Measurements from ENCODE around the gene MRPS18C. TPM values are rescaled to one million over a fixed set of nuclear protein-coding genes. Genes with fewer than 3 reads are reported as not detected.

MRPS18C gene
- total and polyA plus RNA-seq, 2 donors (not counting 3 experiments of a cell fraction or from before 2014, with no cell fraction given), result 22.2 to 64.8 TPM

DNA sequence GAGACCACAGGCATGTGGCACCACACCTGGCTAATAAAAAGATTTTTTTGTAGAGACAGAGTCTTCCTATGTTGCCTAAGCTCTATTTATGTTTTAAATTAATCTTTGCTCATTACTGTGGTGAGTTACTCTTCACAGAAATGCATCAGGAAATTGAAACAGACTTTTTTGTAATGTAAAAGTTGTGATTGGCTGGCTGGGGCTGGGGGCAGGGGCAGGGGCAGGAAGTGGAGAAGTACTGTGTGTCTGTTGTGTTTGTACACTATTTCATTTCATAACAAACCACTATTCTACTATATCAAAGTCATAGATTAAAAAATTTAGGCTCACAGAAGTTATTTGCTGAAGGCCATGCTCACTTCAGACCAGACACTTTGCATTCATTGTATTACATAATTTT lies 48.1 kb downstream of the MRPS18C start:
- DNase-seq (ENCODE audit: low read depth, low spot score) (no peak), FAIRE-seq (no peak)
- Histone ChIP-seq H2AFZ (ENCODE audit: low read depth, low read length) (no peak overlapping the region), H3K9me1 (replicated peaks; ENCODE audit: control insufficient read depth, extremely low read depth, insufficient read depth, low read length) (no peaks in the 10 kb centered on the region), H3K4me2 (ENCODE audit: insufficient read depth, low read length) (no peak overlapping the region), H3K79me2 (ENCODE audit: control insufficient read depth, insufficient read depth, low read length) (no peaks in the 10 kb centered on the region), H3K4me3 (replicated peaks in 1 of 3; ENCODE audit: insufficient read depth in 1 of 3, low read depth in 1 of 3, low read length in 3 of 3) (no peak overlapping the region), H3K9ac (replicated peaks; ENCODE audit: extremely low read depth, insufficient read depth, low read length) (no peak overlapping the region), H3K27me3 (ENCODE audit: control insufficient read depth in 2 of 2, insufficient read depth in 2 of 2, low read length in 2 of 2) (peaks cover 0 to 2% of the 10 kb centered on the region in 2 experiments), H4K20me1 (replicated peaks; ENCODE audit: control insufficient read depth, extremely low read depth, insufficient read depth, low read length) (no peaks in the 10 kb centered on the region), H3K27ac (ENCODE audit: insufficient read depth, low read depth, low read length) (no peak overlapping the region), H3K4me1 (ENCODE audit: control insufficient read depth, extremely low read depth, insufficient read depth, low read length) (no peaks in the 10 kb centered on the region), H3K36me3 (ENCODE audit: control insufficient read depth in 2 of 2, extremely low read depth in 1 of 2, insufficient read depth in 2 of 2, low read length in 2 of 2) (no peaks in the 10 kb centered on the region), H3K9me3 (replicated peaks; ENCODE audit: control insufficient read depth, insufficient read depth, low read length) (no peaks in the 10 kb centered on the region)
- BruUV-seq (replicated peaks), result no TSS peak
- ChIA-PET POLR2A (no interaction called here), CTCF (no interaction called here)
- no peak for TF ChIP-seq MYC (IDR thresholded peaks at IDR 0.05; ENCODE audit: low read depth, low read length)
- TF ChIP-seq, protein P1, sequence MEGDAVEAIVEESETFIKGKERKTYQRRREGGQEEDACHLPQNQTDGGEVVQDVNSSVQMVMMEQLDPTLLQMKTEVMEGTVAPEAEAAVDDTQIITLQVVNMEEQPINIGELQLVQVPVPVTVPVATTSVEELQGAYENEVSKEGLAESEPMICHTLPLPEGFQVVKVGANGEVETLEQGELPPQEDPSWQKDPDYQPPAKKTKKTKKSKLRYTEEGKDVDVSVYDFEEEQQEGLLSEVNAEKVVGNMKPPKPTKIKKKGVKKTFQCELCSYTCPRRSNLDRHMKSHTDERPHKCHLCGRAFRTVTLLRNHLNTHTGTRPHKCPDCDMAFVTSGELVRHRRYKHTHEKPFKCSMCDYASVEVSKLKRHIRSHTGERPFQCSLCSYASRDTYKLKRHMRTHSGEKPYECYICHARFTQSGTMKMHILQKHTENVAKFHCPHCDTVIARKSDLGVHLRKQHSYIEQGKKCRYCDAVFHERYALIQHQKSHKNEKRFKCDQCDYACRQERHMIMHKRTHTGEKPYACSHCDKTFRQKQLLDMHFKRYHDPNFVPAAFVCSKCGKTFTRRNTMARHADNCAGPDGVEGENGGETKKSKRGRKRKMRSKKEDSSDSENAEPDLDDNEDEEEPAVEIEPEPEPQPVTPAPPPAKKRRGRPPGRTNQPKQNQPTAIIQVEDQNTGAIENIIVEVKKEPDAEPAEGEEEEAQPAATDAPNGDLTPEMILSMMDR (IDR thresholded peaks at IDR 0.05; ENCODE audit: extremely low read depth in 1 of 2, insufficient read depth in 1 of 2, low read depth in 1 of 2, low read length in 2 of 2), result no peak
- no peak for TF ChIP-seq EZH2 (IDR thresholded peaks at IDR 0.05; ENCODE audit: borderline replicate concordance, low read depth, low read length, severe bottlenecking)
- TF ChIP-seq, protein P2, sequence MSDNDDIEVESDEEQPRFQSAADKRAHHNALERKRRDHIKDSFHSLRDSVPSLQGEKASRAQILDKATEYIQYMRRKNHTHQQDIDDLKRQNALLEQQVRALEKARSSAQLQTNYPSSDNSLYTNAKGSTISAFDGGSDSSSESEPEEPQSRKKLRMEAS (IDR thresholded peaks at IDR 0.05; ENCODE audit: insufficient read depth, insufficient read length), result no peak
- no peak for TF ChIP-seq POLR2A (IDR thresholded peaks at IDR 0.05; ENCODE audit: low read depth, low read length)
- TF ChIP-seq GATA2 (IDR thresholded peaks at IDR 0.05; ENCODE audit: insufficient read depth, insufficient read length, low read depth, low read length), result no peak
- no peak for TF ChIP-seq JUN (IDR thresholded peaks at IDR 0.05; ENCODE audit: borderline replicate concordance, insufficient read depth, insufficient read length, low read depth)
- no peak for TF ChIP-seq POLR2AphosphoS5 (IDR thresholded peaks at IDR 0.05; ENCODE audit: insufficient read depth, low read depth, low read length)
- intact Hi-C loops (cut with micrococcal nuclease) (loop anchor here (10.0 kb wide), 1 partner anchor 1001 kb away; no protein-coding TSS in a partner anchor), dilution Hi-C loops (cut with MboI; ENCODE audit: extremely low pct_ligation_motif_present, low sequenced_read_pairs) (no loop called here)

Data from endothelial cell of umbilical vein (primary cell).